Endothelial cell of umbilical vein (primary cell): Measurements from ENCODE around the gene CRISPLD2.

ENCODE experiments used
- CTCF ChIP-seq, 2 donors: IDR thresholded peaks; 1 replicate in 1 of 2; 2 replicates in 1 of 2; pipeline ENCODE4 v1.5.1; 2011; ENCODE audit warnings: low read length in 2 of 2, mild to moderate bottlenecking in 2 of 2, moderate library complexity in 2 of 2, control low read depth in 1 of 2, inconsistent platforms in 1 of 2, low read depth in 1 of 2; ENCODE audit not compliant: insufficient read depth in 1 of 2; ENCODE audit errors: extremely low read depth in 1 of 2
- EZH2 ChIP-seq: IDR thresholded peaks from 2 replicates; pipeline ENCODE4 v1.6.1; 2012; ENCODE audit warnings: borderline replicate concordance, low read depth, mild to moderate bottlenecking, moderate library complexity, low read length, inconsistent platforms; ENCODE audit not compliant: severe bottlenecking
- FOS ChIP-seq: IDR thresholded peaks from 2 replicates; pipeline ENCODE4 v1.6.1; 2011; ENCODE audit warnings: mild to moderate bottlenecking, low read length, moderate library complexity, borderline replicate concordance; ENCODE audit not compliant: insufficient read depth
- GATA2 ChIP-seq: IDR thresholded peaks from 2 replicates; pipeline ENCODE4 v1.7.0; 2011; ENCODE audit warnings: low read depth, mild to moderate bottlenecking, moderate library complexity, mixed read lengths, low read length; ENCODE audit not compliant: insufficient read length, insufficient read depth
- JUN ChIP-seq: IDR thresholded peaks from 2 replicates; pipeline ENCODE4 v1.6.1; 2011; ENCODE audit warnings: borderline replicate concordance, low read depth; ENCODE audit not compliant: insufficient read length, insufficient read depth
- MAX ChIP-seq: IDR thresholded peaks from 2 replicates; pipeline ENCODE4 v1.6.1; 2011; ENCODE audit not compliant: insufficient read depth, insufficient read length
- MYC ChIP-seq: IDR thresholded peaks from one replicate; pipeline ENCODE4 v1.6.1; 2011; ENCODE audit warnings: mild to moderate bottlenecking, low read depth, low read length
- POLR2A ChIP-seq: IDR thresholded peaks from 2 replicates; pipeline ENCODE4 v1.6.1; 2012; ENCODE audit warnings: low read depth, mild to moderate bottlenecking, control low read depth, low read length
- POLR2AphosphoS5 ChIP-seq: IDR thresholded peaks from 2 replicates; pipeline ENCODE4 v1.6.1; 2012; ENCODE audit warnings: low read depth, mild to moderate bottlenecking, control low read depth, low read length, moderate library complexity; ENCODE audit not compliant: insufficient read depth

GRCh38 chr16:84868328-84868727 lies 48.5 kb downstream of the CRISPLD2 start:
- TF ChIP-seq CTCF (IDR thresholded peaks at IDR 0.05; ENCODE audit: extremely low read depth in 1 of 2, insufficient read depth in 1 of 2, low read depth in 1 of 2, low read length in 2 of 2) (no peak), POLR2AphosphoS5 (no peak), MAX (no peak), POLR2A (no peak), EZH2 (no peak), GATA2 (no peak), JUN (no peak), MYC (no peak), FOS (no peak)
